GM12801 (cell line): ENCODE measurements around the gene SCUBE1.

Experiments used
- CTCF ChIP-seq: IDR thresholded peaks from one replicate; pipeline ENCODE4 v1.5.1; 2011; ENCODE audit warnings: control low read depth; ENCODE audit not compliant: insufficient read length; ENCODE audit errors: extremely low read depth

SCUBE1 gene

GRCh38 chr22:43246188-43246587, 97.0 kb downstream of the SCUBE1 start:
- no peak for TF ChIP-seq CTCF

- TF ChIP-seq CTCF = no peak
Observed at GRCh38 chr22:43245717-43246116, 97.5 kb downstream of the SCUBE1 start.

GRCh38 chr22:43244803-43245527, 98.2 kb downstream of the SCUBE1 start:
- no peak for TF ChIP-seq CTCF

- TF ChIP-seq CTCF = no peak
Observed at GRCh38 chr22:43244402-43244801, 98.8 kb downstream of the SCUBE1 start.

GRCh38 chr22:43243324-43243723, 99.8 kb downstream of the SCUBE1 start:
- no peak for TF ChIP-seq CTCF

- no peak for TF ChIP-seq CTCF
Observed at GRCh38 chr22:43242627-43243026, 100.5 kb downstream of the SCUBE1 start.

GRCh38 chr22:43241699-43242386, 101.3 kb downstream of the SCUBE1 start:
- no peak for TF ChIP-seq CTCF
